ENCODE measurements around the gene CACFD1.

CACFD1 gene

DNA sequence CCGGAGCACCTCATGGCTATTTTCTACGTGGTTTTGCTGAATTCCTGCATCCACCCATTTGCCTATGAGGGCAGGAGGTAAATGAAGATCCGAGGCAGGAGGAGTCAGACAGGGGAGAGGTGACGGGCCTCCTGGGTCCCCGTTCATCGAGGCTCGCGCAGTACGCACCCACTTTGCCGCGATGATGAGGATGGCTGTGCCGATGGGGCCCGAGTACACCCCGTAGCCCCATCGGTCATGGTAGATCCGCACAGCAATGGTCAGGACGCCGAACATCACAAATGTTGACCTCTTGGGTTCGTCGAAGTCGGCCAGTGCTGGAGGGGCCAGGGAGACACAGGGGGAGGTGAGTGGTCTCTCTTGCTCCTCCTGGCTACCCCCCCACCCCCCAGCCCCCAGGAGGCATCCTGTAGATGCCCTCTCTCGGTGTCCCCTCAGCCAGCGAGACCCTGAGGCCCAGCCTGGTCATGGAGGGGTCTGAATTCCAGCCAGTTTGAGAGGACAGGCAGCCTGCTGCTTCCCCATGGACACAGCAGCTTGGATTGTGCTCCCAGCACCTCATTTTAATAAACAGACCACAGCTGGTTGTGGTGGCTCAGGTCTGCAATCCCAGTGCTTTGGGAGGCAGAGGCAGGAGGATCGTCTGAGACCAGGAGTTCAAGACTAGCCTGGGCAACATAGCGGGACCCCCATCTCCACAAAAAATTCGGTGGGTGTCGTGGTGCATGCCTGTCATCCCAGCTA, 59.1 kb downstream of the CACFD1 start:
- no peaks in the 10 kb centered on the region for H4K20me1 ChIP-seq (ENCODE audit: insufficient read depth, low read length)
- H3K9ac ChIP-seq (ENCODE audit: low read depth, low read length), result no peak overlapping the region
- no peaks in the 10 kb centered on the region for H3K36me3 ChIP-seq (ENCODE audit: insufficient read depth, low read length)
- TF ChIP-seq, protein P1, sequence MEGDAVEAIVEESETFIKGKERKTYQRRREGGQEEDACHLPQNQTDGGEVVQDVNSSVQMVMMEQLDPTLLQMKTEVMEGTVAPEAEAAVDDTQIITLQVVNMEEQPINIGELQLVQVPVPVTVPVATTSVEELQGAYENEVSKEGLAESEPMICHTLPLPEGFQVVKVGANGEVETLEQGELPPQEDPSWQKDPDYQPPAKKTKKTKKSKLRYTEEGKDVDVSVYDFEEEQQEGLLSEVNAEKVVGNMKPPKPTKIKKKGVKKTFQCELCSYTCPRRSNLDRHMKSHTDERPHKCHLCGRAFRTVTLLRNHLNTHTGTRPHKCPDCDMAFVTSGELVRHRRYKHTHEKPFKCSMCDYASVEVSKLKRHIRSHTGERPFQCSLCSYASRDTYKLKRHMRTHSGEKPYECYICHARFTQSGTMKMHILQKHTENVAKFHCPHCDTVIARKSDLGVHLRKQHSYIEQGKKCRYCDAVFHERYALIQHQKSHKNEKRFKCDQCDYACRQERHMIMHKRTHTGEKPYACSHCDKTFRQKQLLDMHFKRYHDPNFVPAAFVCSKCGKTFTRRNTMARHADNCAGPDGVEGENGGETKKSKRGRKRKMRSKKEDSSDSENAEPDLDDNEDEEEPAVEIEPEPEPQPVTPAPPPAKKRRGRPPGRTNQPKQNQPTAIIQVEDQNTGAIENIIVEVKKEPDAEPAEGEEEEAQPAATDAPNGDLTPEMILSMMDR (IDR thresholded peaks at IDR 0.05; ENCODE audit: borderline replicate concordance, extremely low read depth, low read length, poor library complexity, severe bottlenecking), result no peak
- no peak for TF ChIP-seq EZH2 (IDR thresholded peaks at IDR 0.05; ENCODE audit: borderline replicate concordance, low read depth, low read length, severe bottlenecking)
- H3K4me3 ChIP-seq (ENCODE audit: low read depth in 1 of 2, low read length in 2 of 2), result no peak overlapping the region
- H3K79me2 ChIP-seq (ENCODE audit: insufficient read depth, low read length), result no peaks in the 10 kb centered on the region
- no peaks in the 10 kb centered on the region for H3K9me3 ChIP-seq (ENCODE audit: insufficient read depth, low read length, severe bottlenecking)
- H3K27ac ChIP-seq (ENCODE audit: low read length), result no peak overlapping the region
- H3K4me1 ChIP-seq (ENCODE audit: insufficient read depth, low read length), result no peaks in the 10 kb centered on the region
- H3K4me2 ChIP-seq (ENCODE audit: insufficient read depth, low read length), result no peak overlapping the region
- DNase-seq (no peak), ATAC-seq (ENCODE audit: insufficient read depth, low read depth) (no peak)
- H3K27me3 ChIP-seq (ENCODE audit: insufficient read depth, low read length, poor library complexity), result no peaks in the 10 kb centered on the region
- no peak overlapping the region for H2AFZ ChIP-seq (ENCODE audit: low read depth, low read length)

DNA sequence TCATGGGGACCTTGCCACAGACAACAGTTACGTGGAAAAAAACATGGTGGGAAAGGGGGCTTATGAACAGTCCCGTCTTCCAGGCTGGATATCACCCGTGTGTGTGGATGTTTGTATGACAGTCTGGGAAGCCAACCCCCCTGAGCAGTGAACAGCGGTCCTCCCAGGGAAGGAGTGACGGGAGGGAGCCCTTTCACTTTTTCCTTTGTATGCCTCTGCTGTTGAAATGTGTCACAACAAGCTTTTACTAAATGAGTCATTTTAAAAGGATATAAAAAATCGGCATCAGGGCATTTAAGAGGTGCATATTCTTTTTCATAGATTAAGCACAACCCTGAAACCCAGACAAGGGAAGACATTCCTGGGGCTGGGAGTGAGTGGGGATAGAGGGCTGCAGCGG, 59.9 kb downstream of the CACFD1 start:
- no peak overlapping the region for H3K4me2 ChIP-seq (ENCODE audit: insufficient read depth, low read length)
- H3K9me3 ChIP-seq (ENCODE audit: insufficient read depth, low read length, severe bottlenecking), result no peaks in the 10 kb centered on the region
- ATAC-seq (ENCODE audit: insufficient read depth, low read depth), result no peak
- H3K4me1 ChIP-seq (ENCODE audit: insufficient read depth, low read length), result no peaks in the 10 kb centered on the region
- no peak overlapping the region for H3K9ac ChIP-seq (ENCODE audit: low read depth, low read length)
- H2AFZ ChIP-seq (ENCODE audit: low read depth, low read length), result no peak overlapping the region
- no peaks in the 10 kb centered on the region for H4K20me1 ChIP-seq (ENCODE audit: insufficient read depth, low read length)
- no peak overlapping the region for H3K27ac ChIP-seq (ENCODE audit: low read length)
- H3K27me3 ChIP-seq (ENCODE audit: insufficient read depth, low read length, poor library complexity), result no peaks in the 10 kb centered on the region
- no peak for DNase-seq
- no peak overlapping the region for H3K4me3 ChIP-seq (ENCODE audit: low read depth in 1 of 2, low read length in 2 of 2)
- no peaks in the 10 kb centered on the region for H3K79me2 ChIP-seq (ENCODE audit: insufficient read depth, low read length)
- no peaks in the 10 kb centered on the region for H3K36me3 ChIP-seq (ENCODE audit: insufficient read depth, low read length)
- TF ChIP-seq, protein P1 (IDR thresholded peaks at IDR 0.05; ENCODE audit: borderline replicate concordance, extremely low read depth, low read length, poor library complexity, severe bottlenecking), result no peak

DNA sequence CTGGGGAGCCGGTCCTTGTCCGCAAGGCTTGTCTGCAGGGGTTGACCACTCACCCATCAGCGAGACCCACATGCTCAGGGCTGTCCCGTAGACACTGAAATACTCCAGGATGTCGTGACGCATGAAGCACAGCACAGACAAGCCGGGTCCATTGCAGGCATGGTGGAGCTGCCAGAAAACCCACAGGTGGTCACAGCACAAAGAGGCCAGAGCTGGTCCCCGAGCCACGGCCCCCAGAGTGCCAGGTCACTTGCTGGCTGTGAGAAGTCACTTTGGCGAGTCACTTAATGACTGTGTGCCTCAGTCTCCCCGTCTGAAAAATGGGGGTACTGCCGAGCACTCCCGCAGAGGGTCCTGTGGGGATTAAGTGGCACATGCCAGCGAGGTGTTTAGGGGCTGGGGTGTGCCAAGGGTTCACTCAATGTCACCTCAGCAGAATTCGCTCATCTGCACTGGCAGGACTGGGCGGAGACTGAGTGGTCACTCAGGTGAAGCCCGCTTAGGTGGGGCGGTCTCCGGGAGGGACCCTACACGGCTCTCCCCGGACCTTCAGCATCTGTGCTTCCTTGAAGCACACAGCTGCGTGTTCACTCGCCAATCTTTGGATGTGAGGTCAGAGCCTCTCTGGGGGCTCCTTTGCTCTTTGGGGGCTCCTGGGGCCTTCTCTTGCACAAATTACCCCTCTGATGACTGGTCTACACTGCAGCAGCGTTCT, 60.5 kb downstream of the CACFD1 start:
- ATAC-seq (ENCODE audit: insufficient read depth, low read depth) (no peak), DNase-seq (no peak)
- no peak for TF ChIP-seq EZH2 (IDR thresholded peaks at IDR 0.05; ENCODE audit: borderline replicate concordance, low read depth, low read length, severe bottlenecking)
- TF ChIP-seq, protein P1 (IDR thresholded peaks at IDR 0.05; ENCODE audit: borderline replicate concordance, extremely low read depth, low read length, poor library complexity, severe bottlenecking), result no peak
- Histone ChIP-seq H2AFZ (ENCODE audit: low read depth, low read length) (no peak overlapping the region), H4K20me1 (ENCODE audit: insufficient read depth, low read length) (no peaks in the 10 kb centered on the region), H3K79me2 (ENCODE audit: insufficient read depth, low read length) (no peaks in the 10 kb centered on the region), H3K27ac (ENCODE audit: low read length) (no peak overlapping the region), H3K9me3 (ENCODE audit: insufficient read depth, low read length, severe bottlenecking) (no peaks in the 10 kb centered on the region), H3K9ac (ENCODE audit: low read depth, low read length) (no peak overlapping the region), H3K4me3 (ENCODE audit: low read depth in 1 of 2, low read length in 2 of 2) (no peak overlapping the region), H3K27me3 (ENCODE audit: insufficient read depth, low read length, poor library complexity) (no peaks in the 10 kb centered on the region), H3K4me1 (ENCODE audit: insufficient read depth, low read length) (no peaks in the 10 kb centered on the region), H3K4me2 (ENCODE audit: insufficient read depth, low read length) (no peak overlapping the region), H3K36me3 (ENCODE audit: insufficient read depth, low read length) (no peaks in the 10 kb centered on the region)
